Stimulated activated CD4-positive, alpha-beta T cell treated with anti-CD3 and anti-CD28 coated beads, Interleukin-2, amount 100 ng/mL, for 4 hours (primary cell): Measurements from ENCODE around the gene EMD.

Experiments
- DNase-seq: peaks from one replicate; pipeline ENCODE4 v3.0.0-alpha.2; 2020; ENCODE audit warnings: low read depth

EMD gene

GRCh38 chrX:154419189-154419588, 40.1 kb downstream of the EMD start:
- no peak for DNase-seq

GRCh38 chrX:154419688-154420401, 40.8 kb downstream of the EMD start:
- DNase-seq = no peak

GRCh38 chrX:154420402-154420756, 41.3 kb downstream of the EMD start:
- DNase-seq = no peak

- no peak for DNase-seq
Observed at GRCh38 chrX:154426916-154427770, 48.0 kb downstream of the EMD start.

- DNase-seq = peak; percentile 82
Observed at GRCh38 chrX:154428176-154429171, 49.4 kb downstream of the EMD start, which contains the start of gene ATP6AP1. TSS of gene ATP6AP1 (plus strand) at chrX:154428677. CDS start at chrX:154428693, 16 bp downstream.

- DNase-seq = no peak
Observed at GRCh38 chrX:154429711-154430110, 50.6 kb downstream of the EMD start.

- no peak for DNase-seq
Observed at GRCh38 chrX:154430479-154430878, 51.4 kb downstream of the EMD start.

GRCh38 chrX:154430916-154431315, 51.8 kb downstream of the EMD start:
- no peak for DNase-seq
